Spleen (tissue), 13 donors: ENCODE results near the gene HMGXB3. TPM values are rescaled to one million over a fixed set of nuclear protein-coding genes. Genes with fewer than 3 reads are reported as not detected.
A peak's percentile ranks its signal among the peaks of the same experiment; 100 is the strongest.

ENCODE experiments used
- DNase-seq: peaks from one replicate; pipeline ENCODE4 v3.0.0-alpha.2; 2020
- H3K27ac ChIP-seq, 8 donors: fragments of 200-600 bp; sonication (generic) in 7 of 8; 1 replicate in 4 of 8; 2 replicates in 4 of 8; pipeline versions ENCODE4 v1.5.0 to v1.8.0; 2016 to 2021; ENCODE audit warnings: inconsistent platforms in 4 of 8, mild to moderate bottlenecking in 4 of 8, moderate library complexity in 1 of 8
- H3K27me3 ChIP-seq, 7 donors: fragments of 200-600 bp; sonication (generic) in 6 of 7; replicated peaks in 1 of 7; 1 replicate in 4 of 7; 2 replicates in 3 of 7; pipeline versions ENCODE4 v1.5.0 to v1.8.0; 2016 to 2021; ENCODE audit warnings: inconsistent platforms in 3 of 7, mild to moderate bottlenecking in 1 of 7
- H3K36me3 ChIP-seq, 6 donors: fragments of 200-600 bp; sonication (generic) in 5 of 6; 1 replicate in 4 of 6; 2 replicates in 2 of 6; pipeline versions ENCODE4 v1.5.0 to v1.8.0; 2016 to 2021; ENCODE audit warnings: inconsistent platforms in 2 of 6
- H3K4me1 ChIP-seq, 6 donors: fragments of 200-600 bp; sonication (generic) in 5 of 6; 1 replicate in 3 of 6; 2 replicates in 3 of 6; pipeline versions ENCODE4 v1.5.0 to v1.8.0; 2016 to 2021; ENCODE audit warnings: inconsistent platforms in 3 of 6
- H3K4me3 ChIP-seq, 8 donors: fragments of 200-600 bp; sonication (generic) in 7 of 8; 1 replicate in 4 of 8; 2 replicates in 4 of 8; pipeline versions ENCODE4 v1.5.0 to v1.8.0; 2016 to 2021; ENCODE audit warnings: inconsistent platforms in 4 of 8, mild to moderate bottlenecking in 4 of 8, moderate library complexity in 2 of 8
- H3K9me3 ChIP-seq, 8 donors: fragments of 200-600 bp; sonication (generic) in 7 of 8; 1 replicate in 4 of 8; 2 replicates in 4 of 8; pipeline versions ENCODE4 v1.5.0 to v1.8.0; 2016 to 2021; ENCODE audit warnings: inconsistent platforms in 4 of 8
- POLR2A ChIP-seq, 3 donors: fragments of 450-650 bp; IDR thresholded peaks; one replicate each; pipeline ENCODE4 v1.5.1; 2017; ENCODE audit warnings: antibody characterized with exemption in 3 of 3, mild to moderate bottlenecking in 1 of 3
- POLR2AphosphoS5 ChIP-seq, 3 donors: sonication (generic); formaldehyde crosslinking; IDR thresholded peaks; one replicate each; pipeline ENCODE4 v1.5.1; 2017; ENCODE audit warnings: antibody characterized with exemption in 3 of 3
- WGBS, 5 donors: extraction: QIAGEN DNeasy Blood & Tissue Kit in 3 of 5; methylation state at CpG; one replicate each; pipeline versions ENCODE4 v1.1.5 to v1.1.7; 2013 to 2018; 5-methylcytosine and 5-hydroxymethylcytosine counted together
- intact Hi-C: fragments of 100-400 bp; cut with DNase I; formaldehyde crosslinking; loops from one replicate; pipeline ENCODE4 v1.15.0; 2023; ENCODE audit warnings: low total_unique reads
- long read RNA-seq, 2 donors: transcript quantifications; one replicate each; lab custom pipeline, GENCODE V29; 2026
- polyA plus RNA-seq, 3 donors: library from polyadenylated mRNA; stranded (reverse); fragments of 200-250 nt; gene quantifications; one replicate each; pipeline ENCODE4 v1.2.1, GENCODE V29; 2013
- total RNA-seq, 7 donors: library from RNA; depleted of rRNA in 3 of 7; stranded (reverse); fragments of >200 nt in 3 of 7; fragmentation: NEBNext Ultra II Directional in 4 of 7; extraction: Animal tissue kit (Norgen Biotek cat#: 25700) in 4 of 7; gene quantifications; one replicate each; pipeline versions ENCODE4 v1.1.0 to v1.2.1, GENCODE V29; 2016 to 2021
- TF ChIP-seq, protein P1 (sequence below), 11 experiments: fragments of 200-600 bp in 7 of 11; fragments of 450-650 bp in 4 of 11; sonication (generic) in 4 of 11; IDR thresholded peaks in 8 of 11; conservative IDR thresholded peaks in 3 of 11; 1 replicate in 7 of 11; 2 replicates in 4 of 11; pipeline versions ENCODE4 v1.4.0 to v1.8.0; 2016 to 2021; ENCODE audit warnings: antibody characterized with exemption in 11 of 11, inconsistent platforms in 4 of 11, mild to moderate bottlenecking in 1 of 11
- donor health status: healthy with polysubstance abuse.
- donor health status: DM: no; HTN: no; CAD: no; lungs with moderate emphysema.
- donor health status: DM: no; HTN: no; CAD: no.
- donor health status: Bipolar disorder and iron deficiency.
- donor health status: healthy.
- donor health status: DM: no; HTN: no; CAD: no.
- donor health status: DM: yes; HTN: yes; CAD: no.

HMGXB3 gene, protein sequence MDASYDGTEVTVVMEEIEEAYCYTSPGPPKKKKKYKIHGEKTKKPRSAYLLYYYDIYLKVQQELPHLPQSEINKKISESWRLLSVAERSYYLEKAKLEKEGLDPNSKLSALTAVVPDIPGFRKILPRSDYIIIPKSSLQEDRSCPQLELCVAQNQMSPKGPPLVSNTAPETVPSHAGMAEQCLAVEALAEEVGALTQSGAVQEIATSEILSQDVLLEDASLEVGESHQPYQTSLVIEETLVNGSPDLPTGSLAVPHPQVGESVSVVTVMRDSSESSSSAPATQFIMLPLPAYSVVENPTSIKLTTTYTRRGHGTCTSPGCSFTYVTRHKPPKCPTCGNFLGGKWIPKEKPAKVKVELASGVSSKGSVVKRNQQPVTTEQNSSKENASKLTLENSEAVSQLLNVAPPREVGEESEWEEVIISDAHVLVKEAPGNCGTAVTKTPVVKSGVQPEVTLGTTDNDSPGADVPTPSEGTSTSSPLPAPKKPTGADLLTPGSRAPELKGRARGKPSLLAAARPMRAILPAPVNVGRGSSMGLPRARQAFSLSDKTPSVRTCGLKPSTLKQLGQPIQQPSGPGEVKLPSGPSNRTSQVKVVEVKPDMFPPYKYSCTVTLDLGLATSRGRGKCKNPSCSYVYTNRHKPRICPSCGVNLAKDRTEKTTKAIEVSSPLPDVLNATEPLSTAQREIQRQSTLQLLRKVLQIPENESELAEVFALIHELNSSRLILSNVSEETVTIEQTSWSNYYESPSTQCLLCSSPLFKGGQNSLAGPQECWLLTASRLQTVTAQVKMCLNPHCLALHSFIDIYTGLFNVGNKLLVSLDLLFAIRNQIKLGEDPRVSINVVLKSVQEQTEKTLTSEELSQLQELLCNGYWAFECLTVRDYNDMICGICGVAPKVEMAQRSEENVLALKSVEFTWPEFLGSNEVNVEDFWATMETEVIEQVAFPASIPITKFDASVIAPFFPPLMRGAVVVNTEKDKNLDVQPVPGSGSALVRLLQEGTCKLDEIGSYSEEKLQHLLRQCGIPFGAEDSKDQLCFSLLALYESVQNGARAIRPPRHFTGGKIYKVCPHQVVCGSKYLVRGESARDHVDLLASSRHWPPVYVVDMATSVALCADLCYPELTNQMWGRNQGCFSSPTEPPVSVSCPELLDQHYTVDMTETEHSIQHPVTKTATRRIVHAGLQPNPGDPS (N-terminal part only)
- total RNA-seq (10 to 100 TPM; 28.0 to 51.7 (median 43.2) TPM), polyA plus RNA-seq (10 to 100 TPM; 14.3 to 16.1 (median 15.7) TPM)
- long read RNA-seq, donor 1, partial matches to known transcripts = 69 of 83 reads
- long read RNA-seq, donor 1, other reads (novel, unspliced or antisense) = 14 of 83 reads
- long read RNA-seq, donor 2 = 0 reads

- WGBS, 5 donors = 0 to 1% (median 0%) methylated on average over 12 to 72 of the region's 72 CpGs
- peaks cover 18 to 60% (median 35%) of the 10 kb centered on the region in 6 donors for H3K4me1 ChIP-seq
- no peaks in the 10 kb centered on the region for H3K27me3 ChIP-seq
- TF ChIP-seq POLR2AphosphoS5 (IDR thresholded peaks at IDR 0.05) = peak; percentile 94 to 97 (median 96)
- peak in 1 of 3 donors; percentile 62 for TF ChIP-seq POLR2A (IDR thresholded peaks at IDR 0.05)
- TF ChIP-seq, protein P1, sequence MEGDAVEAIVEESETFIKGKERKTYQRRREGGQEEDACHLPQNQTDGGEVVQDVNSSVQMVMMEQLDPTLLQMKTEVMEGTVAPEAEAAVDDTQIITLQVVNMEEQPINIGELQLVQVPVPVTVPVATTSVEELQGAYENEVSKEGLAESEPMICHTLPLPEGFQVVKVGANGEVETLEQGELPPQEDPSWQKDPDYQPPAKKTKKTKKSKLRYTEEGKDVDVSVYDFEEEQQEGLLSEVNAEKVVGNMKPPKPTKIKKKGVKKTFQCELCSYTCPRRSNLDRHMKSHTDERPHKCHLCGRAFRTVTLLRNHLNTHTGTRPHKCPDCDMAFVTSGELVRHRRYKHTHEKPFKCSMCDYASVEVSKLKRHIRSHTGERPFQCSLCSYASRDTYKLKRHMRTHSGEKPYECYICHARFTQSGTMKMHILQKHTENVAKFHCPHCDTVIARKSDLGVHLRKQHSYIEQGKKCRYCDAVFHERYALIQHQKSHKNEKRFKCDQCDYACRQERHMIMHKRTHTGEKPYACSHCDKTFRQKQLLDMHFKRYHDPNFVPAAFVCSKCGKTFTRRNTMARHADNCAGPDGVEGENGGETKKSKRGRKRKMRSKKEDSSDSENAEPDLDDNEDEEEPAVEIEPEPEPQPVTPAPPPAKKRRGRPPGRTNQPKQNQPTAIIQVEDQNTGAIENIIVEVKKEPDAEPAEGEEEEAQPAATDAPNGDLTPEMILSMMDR (IDR thresholded peaks at IDR 0.05 in 8 of 11, conservative IDR thresholded peaks at IDR 0.05 in 3 of 11) = peak in 7 of 11 experiments; percentile 6 to 44 (median 20)
- peak within 1 kb of the TSS; percentile 70 to 95 (median 91) for H3K27ac ChIP-seq
- peaks cover 0 to 37% (median 13%) of the 10 kb centered on the region in 6 donors for H3K36me3 ChIP-seq
- intact Hi-C loops = no loop called here
- no peaks in the 10 kb centered on the region for H3K9me3 ChIP-seq
- H3K4me3 ChIP-seq = peak within 1 kb of the TSS; percentile 62 to 100 (median 90)
- DNase-seq = peak; percentile 98
These were observed at the start of gene HMGXB3, which contains the start of gene TIGD6 for GRCh38 chr5:150000256-150000989. Gene HMGXB3, plus strand, starts transcription at chr5:150000739. Its CDS starts 4,114 bp downstream, at chr5:150004853. Gene TIGD6, minus strand, starts transcription at chr5:150000654. Its CDS starts 4,306 bp downstream, at chr5:149996348.

DNA sequence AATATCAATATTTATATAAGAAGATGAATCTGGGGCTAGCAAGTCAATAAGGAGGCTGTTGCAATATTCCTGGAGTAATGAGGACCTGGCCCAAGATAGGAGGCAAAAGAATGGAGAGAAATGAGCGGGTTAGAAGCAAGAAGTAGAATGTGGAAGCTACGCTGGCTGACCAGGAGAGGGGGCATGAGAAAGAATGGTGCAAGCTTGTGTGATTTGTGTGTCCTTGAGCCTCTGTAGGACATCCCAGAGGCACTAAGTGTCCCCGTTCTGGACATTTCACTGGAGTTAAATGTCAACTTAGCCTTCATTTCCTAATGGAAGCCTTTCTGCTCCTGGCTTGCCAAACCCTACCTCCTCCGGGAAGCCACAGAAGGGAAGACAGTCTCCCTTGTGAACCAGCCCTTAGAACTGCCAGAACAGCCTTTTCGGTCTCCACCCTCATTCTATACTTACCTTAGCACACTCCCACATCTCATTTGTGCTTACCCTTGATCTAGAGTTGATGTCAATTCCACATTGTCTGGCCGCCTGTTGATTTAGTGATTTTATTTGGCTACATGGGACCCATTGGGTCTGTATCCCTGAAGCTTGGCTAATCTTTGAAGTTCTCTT lies 49.3 kb upstream of the HMGXB3 start:
- Histone ChIP-seq H3K4me1 (no peaks in the 10 kb centered on the region), H3K36me3 (no peaks in the 10 kb centered on the region), H3K27me3 (peaks cover 0 to 7% (median 0%) of the 10 kb centered on the region in 7 donors), H3K9me3 (no peaks in the 10 kb centered on the region), H3K4me3 (no peak overlapping the region), H3K27ac (no peak overlapping the region)
- TF ChIP-seq POLR2AphosphoS5 (IDR thresholded peaks at IDR 0.05) (no peak), POLR2A (IDR thresholded peaks at IDR 0.05) (no peak)
- TF ChIP-seq, protein P1 (IDR thresholded peaks at IDR 0.05 in 8 of 11, conservative IDR thresholded peaks at IDR 0.05 in 3 of 11) = no peak
- no peak for DNase-seq
- intact Hi-C loops = no loop called here
- 68 to 84% (median 75%) methylated on average over 6 of the region's 6 CpGs for WGBS, 5 donors

GRCh38 chr5:149953436-149954121 lies 47.0 kb upstream of the HMGXB3 start:
- Histone ChIP-seq H3K27me3 (peaks cover 0 to 7% (median 0%) of the 10 kb centered on the region in 7 donors), H3K4me1 (no peaks in the 10 kb centered on the region), H3K27ac (no peak overlapping the region), H3K4me3 (no peak overlapping the region), H3K9me3 (no peaks in the 10 kb centered on the region), H3K36me3 (no peaks in the 10 kb centered on the region)
- no peak for DNase-seq
- intact Hi-C loops = no loop called here
- WGBS, 5 donors = 86 to 93% (median 89%) methylated on average over 9 of the region's 9 CpGs
- TF ChIP-seq POLR2AphosphoS5 (IDR thresholded peaks at IDR 0.05) = no peak
- TF ChIP-seq, protein P1 (IDR thresholded peaks at IDR 0.05 in 8 of 11, conservative IDR thresholded peaks at IDR 0.05 in 3 of 11) = no peak
- no peak for TF ChIP-seq POLR2A (IDR thresholded peaks at IDR 0.05)
